Activated CD8-positive, alpha-beta T cell treated with anti-CD3 and anti-CD28 coated beads for 36 hours (primary cell): ENCODE data around the gene PLAC8L1. TPM values are rescaled to one million over a fixed set of nuclear protein-coding genes. Genes with fewer than 3 reads are reported as not detected.

ENCODE experiments used
- ATAC-seq: fragments of 200-7000 bp; cut with Tn5 transposase; one replicate; pipeline ENCODE4 v1.10.0; 2021; ENCODE audit warnings: mild to moderate bottlenecking, moderate library complexity
- CTCF ChIA-PET: fragments of 350-600 bp; sonication (Branson Sonifier 250); formaldehyde crosslinking; loops from one replicate; lab custom pipeline; 2021; ENCODE audit warnings: antibody characterized with exemption; lab: Charles Lee
- POLR2A ChIA-PET: fragments of 350-600 bp; sonication (Branson Sonifier 250); formaldehyde crosslinking; loops from one replicate; lab custom pipeline; 2021; ENCODE audit warnings: antibody characterized with exemption; lab: Charles Lee
- DNase-seq: peaks from one replicate; pipeline ENCODE4 v3.0.0-alpha.2; 2020
- H3K27ac Mint-ChIP-seq: one replicate; pipeline ENCODE4 v1.8.0; 2021; ENCODE audit warnings: mild to moderate bottlenecking, mixed read lengths
- H3K27me3 Mint-ChIP-seq: one replicate; pipeline ENCODE4 v1.8.0; 2021; ENCODE audit warnings: mixed read lengths
- H3K36me3 Mint-ChIP-seq: one replicate; pipeline ENCODE4 v1.8.0; 2021; ENCODE audit warnings: low read depth, mixed read lengths
- H3K4me1 Mint-ChIP-seq: one replicate; pipeline ENCODE4 v1.8.0; 2021; ENCODE audit warnings: low read depth, mixed read lengths
- H3K4me3 Mint-ChIP-seq: one replicate; pipeline ENCODE4 v1.8.0; 2021; ENCODE audit warnings: mild to moderate bottlenecking, moderate library complexity, mixed read lengths
- H3K9me3 Mint-ChIP-seq: one replicate; pipeline ENCODE4 v1.8.0; 2021; ENCODE audit warnings: mixed read lengths
- CTCF ChIP-seq: fragments of 200-600 bp; IDR thresholded peaks from one replicate; pipeline ENCODE4 v1.8.0; 2022; ENCODE audit warnings: antibody characterized with exemption, mild to moderate bottlenecking
- intact Hi-C: fragments of 100-400 bp; cut with micrococcal nuclease; formaldehyde crosslinking; loops from one replicate; pipeline ENCODE4 v1.10.0; 2022
- total RNA-seq, 2 experiments: library from RNA; stranded (reverse); gene quantifications; one replicate each; pipeline ENCODE4 v1.2.3, GENCODE V29; 2021

Gene PLAC8L1
- total RNA-seq, 2 experiments from 2014 or later = 0.61 TPM; not detected in 1

- Mint-ChIP-seq H3K36me3 (no peaks in the 10 kb centered on the region), H3K27ac (no peak overlapping the region), H3K4me1 (no peaks in the 10 kb centered on the region), H3K9me3 (no peaks in the 10 kb centered on the region), H3K27me3 (no peaks in the 10 kb centered on the region), H3K4me3 (no peak overlapping the region)
- no peak for DNase-seq
- POLR2A ChIA-PET = no interaction called here
- CTCF ChIA-PET = no interaction called here
- TF ChIP-seq CTCF = no peak
- ATAC-seq = no peak
- intact Hi-C loops = loop anchor here (10.0 kb wide), 1 partner anchor 358 kb away; no protein-coding TSS in a partner anchor
Observed at GRCh38 chr5:146042628-146043279, 62.6 kb downstream of the PLAC8L1 start.

DNA sequence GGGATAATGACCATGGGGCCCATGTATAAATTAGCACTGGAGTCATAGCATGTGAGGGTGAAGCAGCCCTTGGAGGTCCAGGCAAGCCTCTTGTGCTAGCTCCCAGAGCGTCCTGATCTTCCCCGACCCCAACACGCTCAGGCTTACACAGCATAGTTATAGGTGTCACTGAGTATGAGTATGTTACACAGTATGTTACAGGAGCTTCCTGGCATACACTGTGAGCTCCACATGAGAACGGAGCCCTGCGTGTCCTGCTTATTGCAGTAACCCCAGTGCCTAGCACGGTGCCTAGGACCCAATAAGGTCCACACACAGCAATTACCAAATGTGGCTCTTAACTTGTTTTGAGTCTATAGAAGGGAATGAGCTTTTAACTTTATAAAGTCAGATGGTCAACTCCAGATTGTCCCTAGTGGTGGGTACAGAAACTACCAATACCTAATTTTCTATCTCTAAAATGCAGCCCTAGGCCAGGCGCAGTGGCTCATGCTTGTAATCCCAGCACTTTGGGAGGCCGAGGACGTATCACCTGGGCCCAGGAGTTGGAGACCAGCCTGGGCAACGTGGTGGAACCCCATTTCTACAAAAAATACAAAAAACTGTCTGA is 64.1 kb downstream of the PLAC8L1 start:
- Mint-ChIP-seq H3K9me3 (no peaks in the 10 kb centered on the region), H3K4me3 (no peak overlapping the region), H3K36me3 (no peaks in the 10 kb centered on the region), H3K27ac (no peak overlapping the region), H3K27me3 (no peaks in the 10 kb centered on the region), H3K4me1 (no peaks in the 10 kb centered on the region)
- POLR2A ChIA-PET = no interaction called here
- CTCF ChIA-PET = interaction anchor here (0.8 to 1.8 kb wide), 6 partner anchors 9 to 87 kb away, joined by 3 to 8 read pairs (median 4); no protein-coding TSS in a partner anchor
- intact Hi-C loops = loop anchor here (10.0 kb wide), 1 partner anchor 356 kb away; no protein-coding TSS in a partner anchor
- peak; percentile 41 for TF ChIP-seq CTCF
- DNase-seq (no peak), ATAC-seq (no peak)

GRCh38 chr5:146040527-146040926 is 64.8 kb downstream of the PLAC8L1 start:
- H3K4me3 Mint-ChIP-seq = no peak overlapping the region
- no peak for DNase-seq
- no peak overlapping the region for H3K27ac Mint-ChIP-seq
- no peaks in the 10 kb centered on the region for H3K4me1 Mint-ChIP-seq
- ChIA-PET POLR2A (no interaction called here), CTCF (interaction anchor here (0.8 to 1.8 kb wide), 4 partner anchors 11 to 86 kb away, joined by 3 to 8 read pairs (median 4); no protein-coding TSS in a partner anchor)
- no peak for ATAC-seq
- no peaks in the 10 kb centered on the region for H3K27me3 Mint-ChIP-seq
- H3K9me3 Mint-ChIP-seq = no peaks in the 10 kb centered on the region
- intact Hi-C loops = loop anchor here (10.0 kb wide), 1 partner anchor 356 kb away; no protein-coding TSS in a partner anchor
- no peak for TF ChIP-seq CTCF
- H3K36me3 Mint-ChIP-seq = no peaks in the 10 kb centered on the region

- intact Hi-C loops = no loop called here
- Mint-ChIP-seq H3K36me3 (no peaks in the 10 kb centered on the region), H3K4me3 (no peak overlapping the region), H3K9me3 (no peaks in the 10 kb centered on the region), H3K27me3 (no peaks in the 10 kb centered on the region), H3K27ac (no peak overlapping the region), H3K4me1 (no peaks in the 10 kb centered on the region)
- CTCF ChIA-PET = no interaction called here
- TF ChIP-seq CTCF = no peak
- ATAC-seq (no peak), DNase-seq (no peak)
- POLR2A ChIA-PET = no interaction called here
Observed at GRCh38 chr5:146039420-146039819, 66.0 kb downstream of the PLAC8L1 start.

GRCh38 chr5:146034605-146035004 is 70.8 kb downstream of the PLAC8L1 start:
- Mint-ChIP-seq H3K4me3 (no peak overlapping the region), H3K27me3 (no peaks in the 10 kb centered on the region), H3K4me1 (no peaks in the 10 kb centered on the region), H3K36me3 (no peaks in the 10 kb centered on the region), H3K27ac (no peak overlapping the region), H3K9me3 (no peaks in the 10 kb centered on the region)
- ATAC-seq (no peak), DNase-seq (no peak)
- intact Hi-C loops = no loop called here
- POLR2A ChIA-PET = no interaction called here
- no peak for TF ChIP-seq CTCF
- CTCF ChIA-PET = no interaction called here
